ENCODE results near the gene PAIP2B.

Gene PAIP2B

DNA sequence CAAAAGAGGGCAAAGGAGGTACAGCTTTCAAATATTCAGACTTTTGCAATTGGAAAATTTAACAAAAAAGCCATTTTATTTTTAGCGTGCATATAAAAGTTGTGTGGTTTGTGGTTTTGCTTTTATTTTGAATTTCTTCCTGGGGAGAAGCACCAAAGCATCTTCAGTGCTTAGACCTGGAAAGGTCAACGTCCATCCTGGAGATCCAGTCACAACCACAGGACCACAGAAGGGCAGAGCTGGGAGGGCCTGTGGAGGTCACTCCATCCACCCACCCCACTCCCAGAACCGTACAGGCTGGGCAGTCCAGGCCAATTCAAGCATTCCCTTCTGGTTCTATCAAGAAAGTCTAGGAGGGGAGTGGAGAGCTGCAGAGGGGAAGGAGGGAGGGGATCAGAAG, 52.7 kb downstream of the PAIP2B start:
- no peaks in the 10 kb centered on the region for H3K9me3 ChIP-seq (ENCODE audit: control insufficient read depth, insufficient read depth, low read depth, low read length)
- H3K4me1 ChIP-seq (ENCODE audit: control insufficient read depth, insufficient read depth, low read length) = no peaks in the 10 kb centered on the region
- H3K4me3 ChIP-seq (ENCODE audit: low read depth, low read length) = no peak overlapping the region
- CTCF ChIA-PET = interaction anchor here (0.6 to 1.1 kb wide), 2 partner anchors 12 to 24 kb away, joined by 3 to 5 read pairs; no protein-coding TSS in a partner anchor
- TF ChIP-seq ZBTB7A (tag by site-specific recombination; IDR thresholded peaks at IDR 0.05; ENCODE audit: low read depth) = no peak
- no peak for TF ChIP-seq ZNF404 (tag by site-specific recombination; IDR thresholded peaks at IDR 0.05)
- TF ChIP-seq KLF8 (tag by site-specific recombination; IDR thresholded peaks at IDR 0.05) = no peak
- no peak for TF ChIP-seq ZNF48 (tag by site-specific recombination; IDR thresholded peaks at IDR 0.05)
- TF ChIP-seq OSR2 (tag by site-specific recombination; IDR thresholded peaks at IDR 0.05) = no peak
- no peak for TF ChIP-seq ZNF37A (tag by site-specific recombination; IDR thresholded peaks at IDR 0.05)
- TF ChIP-seq, protein P1, sequence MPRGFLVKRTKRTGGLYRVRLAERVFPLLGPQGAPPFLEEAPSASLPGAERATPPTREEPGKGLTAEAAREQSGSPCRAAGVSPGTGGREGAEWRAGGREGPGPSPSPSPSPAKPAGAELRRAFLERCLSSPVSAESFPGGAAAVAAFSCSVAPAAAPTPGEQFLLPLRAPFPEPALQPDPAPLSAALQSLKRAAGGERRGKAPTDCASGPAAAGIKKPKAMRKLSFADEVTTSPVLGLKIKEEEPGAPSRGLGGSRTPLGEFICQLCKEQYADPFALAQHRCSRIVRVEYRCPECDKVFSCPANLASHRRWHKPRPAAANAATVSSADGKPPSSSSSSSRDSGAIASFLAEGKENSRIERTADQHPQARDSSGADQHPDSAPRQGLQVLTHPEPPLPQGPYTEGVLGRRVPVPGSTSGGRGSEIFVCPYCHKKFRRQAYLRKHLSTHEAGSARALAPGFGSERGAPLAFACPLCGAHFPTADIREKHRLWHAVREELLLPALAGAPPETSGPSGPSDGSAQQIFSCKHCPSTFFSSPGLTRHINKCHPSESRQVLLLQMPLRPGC (tag by site-specific recombination; IDR thresholded peaks at IDR 0.05) = no peak
- TF ChIP-seq ZNF777 (tag by site-specific recombination; IDR thresholded peaks at IDR 0.05; ENCODE audit: borderline replicate concordance) = no peak
- TF ChIP-seq ZNF792 (tag by site-specific recombination; IDR thresholded peaks at IDR 0.05) = no peak
- no peak for TF ChIP-seq ZSCAN30 (tag by site-specific recombination; IDR thresholded peaks at IDR 0.05)
- no peak for TF ChIP-seq SP2 (tag by site-specific recombination; IDR thresholded peaks at IDR 0.05)
- TF ChIP-seq ZNF394 (tag by site-specific recombination; IDR thresholded peaks at IDR 0.05; ENCODE audit: borderline replicate concordance) = no peak
- TF ChIP-seq, protein P2, sequence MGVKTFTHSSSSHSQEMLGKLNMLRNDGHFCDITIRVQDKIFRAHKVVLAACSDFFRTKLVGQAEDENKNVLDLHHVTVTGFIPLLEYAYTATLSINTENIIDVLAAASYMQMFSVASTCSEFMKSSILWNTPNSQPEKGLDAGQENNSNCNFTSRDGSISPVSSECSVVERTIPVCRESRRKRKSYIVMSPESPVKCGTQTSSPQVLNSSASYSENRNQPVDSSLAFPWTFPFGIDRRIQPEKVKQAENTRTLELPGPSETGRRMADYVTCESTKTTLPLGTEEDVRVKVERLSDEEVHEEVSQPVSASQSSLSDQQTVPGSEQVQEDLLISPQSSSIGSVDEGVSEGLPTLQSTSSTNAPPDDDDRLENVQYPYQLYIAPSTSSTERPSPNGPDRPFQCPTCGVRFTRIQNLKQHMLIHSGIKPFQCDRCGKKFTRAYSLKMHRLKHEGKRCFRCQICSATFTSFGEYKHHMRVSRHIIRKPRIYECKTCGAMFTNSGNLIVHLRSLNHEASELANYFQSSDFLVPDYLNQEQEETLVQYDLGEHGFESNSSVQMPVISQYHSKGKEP (tag by site-specific recombination; IDR thresholded peaks at IDR 0.05) = no peak
- no peak for TF ChIP-seq KLF16 (tag by site-specific recombination; IDR thresholded peaks at IDR 0.05)
- TF ChIP-seq ZNF707 (tag by site-specific recombination; IDR thresholded peaks at IDR 0.05) = no peak
- TF ChIP-seq, protein P3, sequence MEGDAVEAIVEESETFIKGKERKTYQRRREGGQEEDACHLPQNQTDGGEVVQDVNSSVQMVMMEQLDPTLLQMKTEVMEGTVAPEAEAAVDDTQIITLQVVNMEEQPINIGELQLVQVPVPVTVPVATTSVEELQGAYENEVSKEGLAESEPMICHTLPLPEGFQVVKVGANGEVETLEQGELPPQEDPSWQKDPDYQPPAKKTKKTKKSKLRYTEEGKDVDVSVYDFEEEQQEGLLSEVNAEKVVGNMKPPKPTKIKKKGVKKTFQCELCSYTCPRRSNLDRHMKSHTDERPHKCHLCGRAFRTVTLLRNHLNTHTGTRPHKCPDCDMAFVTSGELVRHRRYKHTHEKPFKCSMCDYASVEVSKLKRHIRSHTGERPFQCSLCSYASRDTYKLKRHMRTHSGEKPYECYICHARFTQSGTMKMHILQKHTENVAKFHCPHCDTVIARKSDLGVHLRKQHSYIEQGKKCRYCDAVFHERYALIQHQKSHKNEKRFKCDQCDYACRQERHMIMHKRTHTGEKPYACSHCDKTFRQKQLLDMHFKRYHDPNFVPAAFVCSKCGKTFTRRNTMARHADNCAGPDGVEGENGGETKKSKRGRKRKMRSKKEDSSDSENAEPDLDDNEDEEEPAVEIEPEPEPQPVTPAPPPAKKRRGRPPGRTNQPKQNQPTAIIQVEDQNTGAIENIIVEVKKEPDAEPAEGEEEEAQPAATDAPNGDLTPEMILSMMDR (tag by site-specific recombination; IDR thresholded peaks at IDR 0.05) = no peak
- TF ChIP-seq ZNF530 (tag by site-specific recombination; IDR thresholded peaks at IDR 0.05; ENCODE audit: low read depth) = no peak
- no peaks in the 10 kb centered on the region for H3K36me3 ChIP-seq (ENCODE audit: control insufficient read depth in 2 of 2, insufficient read depth in 1 of 2, low read length in 2 of 2)
- H3K27ac ChIP-seq (ENCODE audit: extremely low read depth, low read depth, low read length) = no peak overlapping the region
- POLR2A ChIA-PET = no interaction called here

DNA sequence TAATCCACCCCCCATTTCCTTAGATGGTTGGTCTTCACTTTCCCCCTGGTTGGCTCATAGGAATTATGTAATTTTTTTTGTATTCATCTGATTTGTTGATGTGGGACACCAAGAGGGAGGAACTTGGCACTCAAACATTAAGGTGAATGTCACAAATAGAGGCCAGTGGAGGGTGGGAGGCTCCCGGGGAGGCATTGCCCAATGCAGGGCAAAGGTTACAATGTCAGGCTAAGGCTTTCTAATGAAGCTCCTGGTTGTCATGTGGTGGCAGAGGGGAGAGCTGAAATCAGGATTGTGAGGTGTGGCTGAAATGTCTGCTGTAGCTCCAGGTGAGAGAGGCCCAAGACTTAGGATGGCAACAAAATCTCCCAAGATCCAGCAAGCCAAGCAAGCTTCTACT, 53.8 kb downstream of the PAIP2B start:
- H3K36me3 ChIP-seq (ENCODE audit: control insufficient read depth in 2 of 2, insufficient read depth in 1 of 2, low read length in 2 of 2) = no peaks in the 10 kb centered on the region
- H3K4me1 ChIP-seq (ENCODE audit: control insufficient read depth, insufficient read depth, low read length) = no peaks in the 10 kb centered on the region
- no peak overlapping the region for H3K4me3 ChIP-seq (ENCODE audit: low read depth, low read length)
- ChIA-PET POLR2A (no interaction called here), CTCF (no interaction called here)
- H3K9me3 ChIP-seq (ENCODE audit: control insufficient read depth, insufficient read depth, low read depth, low read length) = no peaks in the 10 kb centered on the region
- H3K27ac ChIP-seq (ENCODE audit: extremely low read depth, low read depth, low read length) = no peak overlapping the region
- TF ChIP-seq YY2 (tag by site-specific recombination; IDR thresholded peaks at IDR 0.05) (no peak), ZNF561 (tag by site-specific recombination; IDR thresholded peaks at IDR 0.05; ENCODE audit: borderline replicate concordance) (no peak), ZNF366 (tag by site-specific recombination; conservative IDR thresholded peaks at IDR 0.05) (no peak), BCL11A (tag by site-specific recombination; IDR thresholded peaks at IDR 0.05; ENCODE audit: low read depth) (no peak), ZNF416 (tag by site-specific recombination; IDR thresholded peaks at IDR 0.05) (no peak), ZSCAN30 (tag by site-specific recombination; IDR thresholded peaks at IDR 0.05) (no peak), ZNF571 (tag by site-specific recombination; IDR thresholded peaks at IDR 0.05) (no peak), ZEB2 (tag by site-specific recombination; IDR thresholded peaks at IDR 0.05) (no peak)
- TF ChIP-seq, protein P4, sequence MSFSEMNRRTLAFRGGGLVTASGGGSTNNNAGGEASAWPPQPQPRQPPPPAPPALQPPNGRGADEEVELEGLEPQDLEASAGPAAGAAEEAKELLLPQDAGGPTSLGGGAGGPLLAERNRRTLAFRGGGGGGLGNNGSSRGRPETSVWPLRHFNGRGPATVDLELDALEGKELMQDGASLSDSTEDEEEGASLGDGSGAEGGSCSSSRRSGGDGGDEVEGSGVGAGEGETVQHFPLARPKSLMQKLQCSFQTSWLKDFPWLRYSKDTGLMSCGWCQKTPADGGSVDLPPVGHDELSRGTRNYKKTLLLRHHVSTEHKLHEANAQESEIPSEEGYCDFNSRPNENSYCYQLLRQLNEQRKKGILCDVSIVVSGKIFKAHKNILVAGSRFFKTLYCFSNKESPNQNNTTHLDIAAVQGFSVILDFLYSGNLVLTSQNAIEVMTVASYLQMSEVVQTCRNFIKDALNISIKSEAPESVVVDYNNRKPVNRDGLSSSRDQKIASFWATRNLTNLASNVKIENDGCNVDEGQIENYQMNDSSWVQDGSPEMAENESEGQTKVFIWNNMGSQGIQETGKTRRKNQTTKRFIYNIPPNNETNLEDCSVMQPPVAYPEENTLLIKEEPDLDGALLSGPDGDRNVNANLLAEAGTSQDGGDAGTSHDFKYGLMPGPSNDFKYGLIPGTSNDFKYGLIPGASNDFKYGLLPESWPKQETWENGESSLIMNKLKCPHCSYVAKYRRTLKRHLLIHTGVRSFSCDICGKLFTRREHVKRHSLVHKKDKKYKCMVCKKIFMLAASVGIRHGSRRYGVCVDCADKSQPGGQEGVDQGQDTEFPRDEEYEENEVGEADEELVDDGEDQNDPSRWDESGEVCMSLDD (tag by site-specific recombination; IDR thresholded peaks at IDR 0.05) = no peak
- TF ChIP-seq, protein P5, sequence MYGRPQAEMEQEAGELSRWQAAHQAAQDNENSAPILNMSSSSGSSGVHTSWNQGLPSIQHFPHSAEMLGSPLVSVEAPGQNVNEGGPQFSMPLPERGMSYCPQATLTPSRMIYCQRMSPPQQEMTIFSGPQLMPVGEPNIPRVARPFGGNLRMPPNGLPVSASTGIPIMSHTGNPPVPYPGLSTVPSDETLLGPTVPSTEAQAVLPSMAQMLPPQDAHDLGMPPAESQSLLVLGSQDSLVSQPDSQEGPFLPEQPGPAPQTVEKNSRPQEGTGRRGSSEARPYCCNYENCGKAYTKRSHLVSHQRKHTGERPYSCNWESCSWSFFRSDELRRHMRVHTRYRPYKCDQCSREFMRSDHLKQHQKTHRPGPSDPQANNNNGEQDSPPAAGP (tag by site-specific recombination; IDR thresholded peaks at IDR 0.05) = no peak
- TF ChIP-seq, protein P6, sequence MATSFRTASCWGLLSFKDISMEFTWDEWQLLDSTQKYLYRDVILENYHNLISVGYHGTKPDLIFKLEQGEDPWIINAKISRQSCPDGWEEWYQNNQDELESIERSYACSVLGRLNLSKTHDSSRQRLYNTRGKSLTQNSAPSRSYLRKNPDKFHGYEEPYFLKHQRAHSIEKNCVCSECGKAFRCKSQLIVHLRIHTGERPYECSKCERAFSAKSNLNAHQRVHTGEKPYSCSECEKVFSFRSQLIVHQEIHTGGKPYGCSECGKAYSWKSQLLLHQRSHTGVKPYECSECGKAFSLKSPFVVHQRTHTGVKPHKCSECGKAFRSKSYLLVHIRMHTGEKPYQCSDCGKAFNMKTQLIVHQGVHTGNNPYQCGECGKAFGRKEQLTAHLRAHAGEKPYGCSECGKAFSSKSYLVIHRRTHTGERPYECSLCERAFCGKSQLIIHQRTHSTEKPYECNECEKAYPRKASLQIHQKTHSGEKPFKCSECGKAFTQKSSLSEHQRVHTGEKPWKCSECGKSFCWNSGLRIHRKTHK (tag by site-specific recombination; IDR thresholded peaks at IDR 0.05) = no peak

Data from HEK293 (cell line).